NCI-H524 (cell line): ENCODE data around the gene KPRP.

Source experiments
- DNase-seq, 2 experiments: peaks; one replicate each; lab custom pipeline; 2025; lab: John Stamatoyannopoulos, UW

KPRP gene, protein sequence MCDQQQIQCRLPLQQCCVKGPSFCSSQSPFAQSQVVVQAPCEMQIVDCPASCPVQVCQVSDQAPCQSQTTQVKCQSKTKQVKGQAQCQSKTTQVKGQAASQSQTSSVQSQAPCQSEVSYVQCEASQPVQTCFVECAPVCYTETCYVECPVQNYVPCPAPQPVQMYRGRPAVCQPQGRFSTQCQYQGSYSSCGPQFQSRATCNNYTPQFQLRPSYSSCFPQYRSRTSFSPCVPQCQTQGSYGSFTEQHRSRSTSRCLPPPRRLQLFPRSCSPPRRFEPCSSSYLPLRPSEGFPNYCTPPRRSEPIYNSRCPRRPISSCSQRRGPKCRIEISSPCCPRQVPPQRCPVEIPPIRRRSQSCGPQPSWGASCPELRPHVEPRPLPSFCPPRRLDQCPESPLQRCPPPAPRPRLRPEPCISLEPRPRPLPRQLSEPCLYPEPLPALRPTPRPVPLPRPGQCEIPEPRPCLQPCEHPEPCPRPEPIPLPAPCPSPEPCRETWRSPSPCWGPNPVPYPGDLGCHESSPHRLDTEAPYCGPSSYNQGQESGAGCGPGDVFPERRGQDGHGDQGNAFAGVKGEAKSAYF

DNA sequence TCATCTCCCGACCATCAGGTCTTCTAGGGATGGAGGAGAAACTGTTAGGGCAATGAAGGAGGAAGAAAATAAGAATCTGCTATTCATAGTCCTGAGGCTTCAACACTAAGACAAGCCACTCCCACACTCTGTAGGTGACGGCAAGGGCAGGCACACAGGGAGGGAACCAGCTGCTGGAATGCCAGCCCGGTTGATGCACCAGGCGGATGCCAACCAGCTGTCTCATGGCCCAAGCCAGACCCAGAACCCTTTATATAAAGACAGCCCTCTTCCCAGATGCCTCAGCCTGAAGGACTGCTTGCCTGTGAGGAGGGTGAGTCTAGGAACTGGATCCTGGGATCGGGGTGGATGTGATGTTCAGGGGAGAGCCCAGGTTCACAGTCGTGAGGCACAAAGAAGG, at the start of gene KPRP:
Gene KPRP (plus strand): TSS at position 279 of the 400 bp plus-strand sequence. CDS start 1,564 bp downstream, outside the sequence.
- DNase-seq = no peak

GRCh38 chr1:152718238-152718637, 39.6 kb upstream of the KPRP start:
- DNase-seq = no peak

- DNase-seq = no peak
Observed at GRCh38 chr1:152725261-152725660, 32.6 kb upstream of the KPRP start.

GRCh38 chr1:152728986-152729385, 28.8 kb upstream of the KPRP start:
- DNase-seq = no peak

GRCh38 chr1:152735648-152736047, 22.2 kb upstream of the KPRP start:
- DNase-seq = no peak

DNA sequence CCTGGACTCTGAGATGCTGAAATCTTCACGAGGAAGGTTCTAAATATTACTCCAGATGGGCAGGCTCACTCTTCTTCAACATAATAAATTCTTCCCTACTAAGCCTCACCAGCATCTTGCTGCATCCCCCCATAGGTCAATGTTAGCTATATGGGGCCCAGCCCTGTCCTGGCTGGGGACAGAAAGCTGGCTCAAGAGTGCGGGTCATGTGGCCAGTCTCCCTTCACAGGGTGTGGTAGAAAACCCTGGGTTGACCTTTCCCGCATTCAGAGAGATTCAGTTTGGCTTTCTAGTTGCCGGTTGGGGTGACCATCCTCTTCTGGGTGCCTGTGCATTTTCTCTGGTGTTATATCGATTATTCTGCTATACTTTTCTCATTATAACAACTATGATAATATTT, 19.8 kb upstream of the KPRP start:
- no peak for DNase-seq

DNA sequence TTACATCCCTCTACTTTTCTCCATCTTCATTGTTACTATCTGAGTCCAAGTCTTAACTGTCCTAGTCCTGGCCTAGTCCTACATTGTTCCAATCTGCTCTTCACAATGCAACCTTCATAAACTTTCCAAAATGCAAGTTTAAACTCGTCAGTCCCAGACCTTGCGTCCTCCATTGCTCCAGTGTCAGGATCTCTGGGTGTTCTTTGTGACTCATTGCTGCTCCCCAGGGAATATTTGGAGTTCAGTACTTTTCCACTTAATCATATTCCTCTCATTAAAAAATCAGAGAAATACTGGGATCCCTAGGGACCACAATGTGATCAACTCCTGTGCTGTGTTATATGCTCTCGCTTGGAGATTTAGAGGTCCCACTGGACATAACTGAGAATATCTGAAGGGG, 18.0 kb upstream of the KPRP start:
- DNase-seq = no peak

- no peak for DNase-seq
Observed at GRCh38 chr1:152741656-152742055, 16.2 kb upstream of the KPRP start.

DNA sequence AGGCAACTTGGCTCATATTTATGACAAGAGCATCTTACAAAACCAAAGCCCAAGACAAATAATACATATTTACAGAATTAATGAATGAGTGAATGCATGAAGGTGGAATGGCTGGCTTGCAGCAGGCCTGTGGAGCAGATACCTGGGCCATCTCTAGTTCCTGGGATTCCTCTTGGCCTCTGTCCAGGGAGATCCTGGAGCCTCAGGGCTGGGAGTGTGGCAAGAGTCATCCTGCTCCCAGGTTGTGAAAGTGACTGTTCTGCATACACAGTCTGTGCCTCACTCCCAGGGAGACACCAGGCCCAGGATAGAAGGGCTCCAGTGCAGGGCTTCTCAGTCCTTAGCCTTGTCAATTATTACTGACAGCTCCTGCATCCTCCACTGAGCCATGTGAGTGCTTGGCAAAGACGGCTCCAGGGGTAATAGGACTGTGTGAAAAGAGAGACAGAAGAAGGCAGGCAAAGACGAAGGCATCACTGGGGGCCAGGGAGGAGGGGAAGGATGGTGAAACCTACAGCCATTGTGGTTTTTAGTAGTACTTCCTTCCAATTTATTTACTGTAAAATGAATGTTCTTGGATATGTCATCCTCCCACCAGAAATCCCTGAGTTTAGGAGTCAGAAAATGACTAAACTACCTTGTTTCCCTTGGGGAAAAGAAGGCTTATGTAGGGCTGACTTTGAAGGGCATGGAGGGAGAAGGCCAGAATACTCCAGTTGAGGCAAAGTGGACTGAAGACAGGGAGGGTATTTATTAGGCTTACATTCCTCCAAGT, 14.3 kb upstream of the KPRP start:
- DNase-seq = no peak

- DNase-seq = no peak
Observed at GRCh38 chr1:152745289-152745704, 12.5 kb upstream of the KPRP start.

DNA sequence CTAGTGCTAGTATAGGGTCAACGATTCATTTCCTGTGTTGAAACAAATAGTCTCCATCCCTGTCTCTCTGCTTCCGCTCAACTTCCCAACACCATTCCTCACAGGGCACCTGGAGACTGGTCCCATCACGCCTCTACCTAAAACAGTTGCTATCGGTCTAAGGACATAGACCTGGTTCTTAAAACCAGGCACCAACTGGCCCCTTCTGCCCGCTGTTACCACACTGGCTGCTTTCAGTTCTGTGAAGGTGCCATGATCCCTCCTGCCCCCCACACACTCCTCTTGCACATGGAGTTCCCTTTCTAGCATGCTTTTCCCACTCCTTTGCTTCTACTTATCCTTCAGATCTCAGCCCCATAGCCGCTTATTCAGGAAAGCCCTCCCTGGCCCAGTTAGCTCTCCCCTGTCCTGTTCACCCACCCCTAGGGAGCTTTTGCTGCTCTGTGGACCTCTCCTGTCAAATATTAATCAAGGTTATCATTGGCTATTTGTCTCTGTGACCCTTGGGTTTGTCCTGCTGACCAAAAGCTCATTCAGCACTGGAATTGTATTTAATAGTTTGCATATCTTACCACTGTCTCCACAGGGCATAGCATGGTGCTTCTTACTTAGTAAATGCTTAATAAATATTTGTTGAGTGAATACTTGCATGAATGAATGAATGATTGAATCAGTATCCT, 11.9 kb upstream of the KPRP start:
- DNase-seq = no peak

DNA sequence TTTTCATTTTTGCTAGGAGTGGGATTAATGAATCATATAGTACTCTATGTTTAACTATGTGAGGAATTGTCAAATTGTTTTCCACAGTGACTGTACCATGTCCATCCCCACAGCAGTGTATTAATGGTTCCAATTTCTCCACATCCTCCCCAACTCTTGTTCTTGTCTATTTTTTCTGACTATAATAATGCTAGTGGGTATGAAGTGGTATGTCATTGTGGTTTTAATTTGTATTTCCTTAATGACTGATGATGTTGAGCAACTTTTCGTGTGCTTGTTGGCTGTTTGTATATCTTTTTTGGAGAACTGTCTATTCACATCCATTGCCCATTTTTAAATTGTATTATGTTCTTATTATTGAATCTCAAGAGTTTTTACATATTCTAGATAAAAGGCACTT, 10.0 kb upstream of the KPRP start:
- DNase-seq = no peak

- no peak for DNase-seq
Observed at GRCh38 chr1:152752225-152752624, 5.6 kb upstream of the KPRP start.

DNA sequence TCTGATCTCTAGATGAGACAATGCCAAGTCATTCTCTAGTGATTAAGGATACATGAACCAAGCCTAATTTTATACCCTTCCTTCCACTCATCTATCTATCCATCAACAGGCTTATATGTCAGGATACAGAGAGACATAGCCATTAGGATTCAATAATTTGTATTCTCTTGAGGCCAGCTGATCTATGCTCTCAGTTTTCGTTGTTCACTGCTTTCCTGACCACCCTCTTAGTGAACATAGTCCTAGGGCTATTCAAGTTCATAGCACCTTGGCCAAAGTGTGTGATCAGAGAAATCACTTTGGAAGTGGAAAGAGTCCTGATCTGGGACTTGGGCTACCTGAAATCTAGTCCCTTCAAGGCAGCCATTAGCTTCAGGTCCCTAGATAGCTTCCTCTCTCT, 4.2 kb upstream of the KPRP start:
- DNase-seq = no peak

DNA sequence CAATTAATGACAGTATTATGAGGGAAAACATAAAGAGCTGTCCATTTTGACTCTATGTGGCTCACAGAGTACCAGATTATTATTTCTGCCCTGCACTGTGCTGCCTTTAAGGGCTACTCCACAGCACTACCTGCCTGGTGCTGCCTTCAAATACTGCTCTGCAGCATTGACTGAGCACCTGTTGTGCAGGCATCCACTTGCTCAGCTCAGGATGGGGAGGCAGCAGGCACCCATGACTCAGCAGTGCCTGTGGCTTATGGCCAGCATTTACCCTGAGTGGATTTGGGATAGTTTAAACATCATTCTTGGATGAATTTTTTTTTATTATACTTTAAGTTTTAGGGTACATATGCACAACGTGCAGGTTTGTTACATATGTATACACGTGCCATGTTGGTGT, 953 bp upstream of the KPRP start:
- no peak for DNase-seq

DNA sequence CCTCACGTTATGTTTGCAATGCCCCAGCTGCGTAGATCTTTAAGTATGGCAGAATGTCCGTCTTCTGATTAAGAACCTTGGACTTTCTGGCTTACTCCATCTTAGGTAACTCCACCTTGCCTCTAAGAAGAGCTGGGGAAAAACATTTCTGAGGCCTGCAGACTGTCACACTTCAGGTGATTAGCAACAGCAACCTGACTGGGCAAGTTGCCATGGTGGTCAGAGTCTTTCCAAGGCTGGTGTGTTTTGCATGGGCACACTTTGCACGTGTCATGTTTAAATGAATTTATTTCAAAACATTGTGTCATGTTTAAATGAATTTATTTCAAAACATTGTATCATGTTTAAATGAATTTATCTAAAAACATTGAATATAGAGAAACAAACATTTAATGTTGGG, 811 bp downstream of the KPRP start:
- no peak for DNase-seq

DNA sequence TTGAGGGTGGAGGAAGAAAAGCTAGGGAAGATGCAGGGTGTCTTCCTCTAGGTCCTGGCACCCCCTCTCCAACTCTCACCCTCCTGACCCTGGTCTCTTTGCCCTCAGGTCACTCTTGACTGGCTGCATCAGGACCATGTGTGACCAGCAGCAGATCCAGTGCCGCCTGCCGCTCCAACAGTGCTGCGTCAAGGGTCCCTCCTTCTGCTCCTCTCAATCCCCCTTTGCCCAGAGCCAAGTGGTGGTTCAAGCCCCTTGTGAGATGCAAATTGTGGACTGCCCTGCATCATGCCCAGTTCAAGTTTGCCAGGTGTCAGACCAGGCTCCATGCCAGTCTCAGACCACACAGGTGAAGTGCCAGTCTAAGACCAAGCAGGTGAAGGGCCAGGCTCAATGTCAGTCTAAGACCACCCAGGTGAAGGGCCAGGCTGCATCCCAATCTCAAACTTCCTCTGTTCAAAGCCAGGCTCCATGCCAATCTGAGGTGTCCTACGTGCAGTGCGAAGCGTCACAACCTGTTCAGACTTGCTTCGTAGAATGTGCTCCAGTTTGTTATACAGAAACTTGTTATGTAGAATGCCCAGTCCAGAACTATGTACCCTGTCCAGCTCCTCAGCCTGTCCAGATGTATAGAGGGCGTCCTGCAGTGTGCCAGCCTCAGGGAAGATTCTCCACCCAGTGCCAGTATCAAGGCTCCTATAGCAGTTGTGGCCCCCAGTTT, 1.8 kb downstream of the KPRP start:
- no peak for DNase-seq

GRCh38 chr1:152760551-152761190, 2.8 kb downstream of the KPRP start:
- no peak for DNase-seq

DNA sequence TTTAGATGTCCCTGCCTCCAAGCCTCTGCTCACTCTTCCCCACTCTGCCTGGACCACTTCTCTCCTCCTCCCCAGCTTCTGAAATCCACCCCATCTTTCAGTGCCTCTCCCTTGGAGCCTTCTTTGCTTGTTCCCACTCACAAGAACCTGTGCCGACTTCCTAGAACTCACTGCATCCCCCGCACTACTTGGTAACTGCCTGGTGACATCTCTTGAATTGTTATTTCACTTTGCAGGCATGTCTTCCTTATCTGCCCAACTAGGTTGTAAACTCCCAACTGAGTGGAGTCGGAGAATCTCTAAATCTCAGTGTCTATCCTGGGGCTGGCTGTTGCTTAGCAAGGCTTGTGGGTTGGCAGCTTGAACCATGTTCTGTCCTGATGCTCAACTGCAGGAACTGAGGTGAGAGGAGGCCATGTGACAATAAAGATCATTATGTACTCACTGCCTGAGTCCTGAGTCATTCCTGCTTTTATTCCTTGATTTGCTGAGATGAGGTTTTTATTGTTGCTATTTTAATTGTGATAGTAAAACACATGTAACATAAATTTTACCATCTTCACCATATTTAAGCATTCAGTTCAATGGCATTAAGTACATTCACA, 3.9 kb downstream of the KPRP start:
- no peak for DNase-seq

GRCh38 chr1:152768847-152769533, 11.2 kb downstream of the KPRP start:
- DNase-seq = no peak
